GM23338 (cell line): ENCODE results near the gene KRTAP10-6. TPM values are rescaled to one million over a fixed set of nuclear protein-coding genes. Genes with fewer than 3 reads are reported as not detected.
"Not testable (repeated sequence)": the region's sequence is repeated elsewhere in the genome, so short reads cannot be mapped to it uniquely, and the experiment has no call there.

Experiments used
- ATAC-seq: fragments of 200-7000 bp; cut with Tn5 transposase; 3 replicates; pipeline ENCODE4 v1.9.1; 2020
- DNase-seq: peaks from one replicate; pipeline ENCODE4 v3.0.0-alpha.2; 2015; ENCODE audit warnings: low spot score
- H2AFZ ChIP-seq: fragments of 200-600 bp; sonication (generic); 2 replicates; pipeline ENCODE4 v1.8.0; 2016; ENCODE audit warnings: antibody characterized with exemption, mild to moderate bottlenecking, moderate library complexity
- H3F3A ChIP-seq: fragments of 200-600 bp; sonication (generic); replicated peaks from 2 replicates; pipeline ENCODE4 v1.8.0; 2017; ENCODE audit warnings: antibody characterized with exemption, mixed run types, low read depth
- H3K27ac ChIP-seq: fragments of 200-600 bp; sonication (generic); 2 replicates; pipeline ENCODE4 v1.6.1; 2016; ENCODE audit warnings: low read depth
- H3K27me3 ChIP-seq: fragments of 200-600 bp; sonication (generic); 2 replicates; pipeline ENCODE4 v1.8.0; 2016; ENCODE audit warnings: mild to moderate bottlenecking, mixed run types, moderate library complexity; ENCODE audit not compliant: insufficient read depth
- H3K36me3 ChIP-seq: fragments of 200-600 bp; sonication (generic); 2 replicates; pipeline ENCODE4 v1.8.0; 2016; ENCODE audit warnings: mild to moderate bottlenecking; ENCODE audit not compliant: insufficient read depth
- H3K4me1 ChIP-seq: fragments of 200-600 bp; sonication (generic); 2 replicates; pipeline ENCODE4 v1.8.0; 2016; ENCODE audit warnings: mild to moderate bottlenecking, moderate library complexity; ENCODE audit not compliant: insufficient read depth
- H3K4me2 ChIP-seq: fragments of 200-600 bp; sonication (generic); 2 replicates; pipeline ENCODE4 v1.7.1; 2017; ENCODE audit warnings: mixed run types
- H3K4me3 ChIP-seq: fragments of 200-600 bp; sonication (generic); 2 replicates; pipeline ENCODE4 v1.6.1; 2016; ENCODE audit warnings: mixed run types
- H3K79me2 ChIP-seq: fragments of 200-600 bp; sonication (generic); replicated peaks from 2 replicates; pipeline ENCODE4 v1.8.0; 2017; ENCODE audit warnings: mild to moderate bottlenecking; ENCODE audit not compliant: insufficient read depth
- H3K9me2 ChIP-seq: fragments of 200-600 bp; sonication (generic); 2 replicates; pipeline ENCODE4 v1.8.0; 2017; ENCODE audit not compliant: insufficient read depth
- H4K20me1 ChIP-seq: fragments of 200-600 bp; sonication (generic); replicated peaks from 2 replicates; pipeline ENCODE4 v1.8.0; 2017; ENCODE audit warnings: mild to moderate bottlenecking; ENCODE audit not compliant: insufficient read depth
- H3K27ac Mint-ChIP-seq: 2 replicates; pipeline ENCODE4 v1.8.0; 2020; ENCODE audit warnings: inconsistent platforms, mild to moderate bottlenecking, moderate library complexity, mixed read lengths
- H3K27me3 Mint-ChIP-seq: 3 replicates; pipeline ENCODE4 v1.8.0; 2022; ENCODE audit warnings: low read depth, mild to moderate bottlenecking, moderate library complexity, mixed read lengths, inconsistent platforms; ENCODE audit not compliant: insufficient read depth, poor library complexity
- H3K36me3 Mint-ChIP-seq: 3 replicates; pipeline ENCODE4 v1.8.0; 2021; ENCODE audit warnings: low read depth, mild to moderate bottlenecking, inconsistent platforms, moderate library complexity, mixed read lengths
- H3K4me1 Mint-ChIP-seq: 3 replicates; pipeline ENCODE4 v1.8.0; 2020; ENCODE audit warnings: mild to moderate bottlenecking, inconsistent platforms, mixed read lengths
- H3K4me3 Mint-ChIP-seq: 3 replicates; pipeline ENCODE4 v1.8.0; 2021; ENCODE audit warnings: moderate library complexity, mild to moderate bottlenecking, inconsistent platforms, mixed read lengths
- H3K9me3 Mint-ChIP-seq: 3 replicates; pipeline ENCODE4 v1.8.0; 2020; ENCODE audit warnings: moderate library complexity, mild to moderate bottlenecking, inconsistent platforms, mixed read lengths
- CREB1 ChIP-seq: fragments of 250-450 bp; sonication (Bioruptor Pico); IDR thresholded peaks from 2 replicates; pipeline ENCODE4 v1.5.0; 2020; ENCODE audit warnings: low read depth, mild to moderate bottlenecking, moderate library complexity
- EZH2 ChIP-seq: fragments of 200-600 bp; sonication (generic); IDR thresholded peaks from one replicate; pipeline ENCODE4 v1.8.0; 2017; ENCODE audit warnings: antibody characterized with exemption, mild to moderate bottlenecking, low read depth; ENCODE audit not compliant: unreplicated experiment
- EZH2phosphoT487 ChIP-seq: fragments of 200-600 bp; sonication (generic); IDR thresholded peaks from one replicate; pipeline ENCODE4 v1.8.1; 2018; ENCODE audit warnings: antibody characterized with exemption; ENCODE audit not compliant: unreplicated experiment
- JUNB ChIP-seq: IDR thresholded peaks from one replicate; pipeline ENCODE4 v1.6.1; 2016; ENCODE audit warnings: antibody characterized with exemption; ENCODE audit not compliant: unreplicated experiment
- NANOG ChIP-seq: IDR thresholded peaks from 2 replicates; pipeline ENCODE4 v1.6.1; 2016; ENCODE audit warnings: antibody characterized with exemption, borderline replicate concordance
- POLR2AphosphoS5 ChIP-seq: IDR thresholded peaks from 2 replicates; pipeline ENCODE4 v1.6.1; 2016; ENCODE audit warnings: antibody characterized with exemption, low read depth
- REST ChIP-seq: IDR thresholded peaks from one replicate; pipeline ENCODE4 v1.6.1; 2018; ENCODE audit warnings: antibody characterized with exemption; ENCODE audit not compliant: unreplicated experiment
- STAT1 ChIP-seq: IDR thresholded peaks from one replicate; pipeline ENCODE4 v1.6.1; 2016; ENCODE audit warnings: antibody characterized with exemption; ENCODE audit not compliant: unreplicated experiment
- ZNF114 ChIP-seq: fragments of 250-450 bp; sonication (Bioruptor Pico); IDR thresholded peaks from 2 replicates; pipeline ENCODE4 v1.5.0; 2020; ENCODE audit warnings: mild to moderate bottlenecking, moderate library complexity
- ZNF331 ChIP-seq: fragments of 250-450 bp; sonication (Bioruptor Pico); IDR thresholded peaks from 2 replicates; pipeline ENCODE4 v1.5.0; 2020; ENCODE audit warnings: low read depth, mild to moderate bottlenecking, moderate library complexity
- ZNF462 ChIP-seq: fragments of 250-450 bp; sonication (Bioruptor Pico); IDR thresholded peaks from 2 replicates; pipeline ENCODE4 v1.5.0; 2020; ENCODE audit warnings: mild to moderate bottlenecking, moderate library complexity
- polyA plus RNA-seq: library from polyadenylated mRNA; unstranded; fragments of >200 nt; fragmentation: Nextera tagmentation; extraction: Ambion mirVana; gene quantifications from 2 replicates; pipeline ENCODE4 v1.2.1, GENCODE V29; 2016
- total RNA-seq: library from RNA; depleted of rRNA; stranded (reverse); fragments of >200 nt; shearing (Covaris generic); gene quantifications from 2 replicates; pipeline ENCODE4 v1.2.3, GENCODE V29; 2014

Gene KRTAP10-6
- total and polyA plus RNA-seq, 2 experiments from 2014 or later, result not detected

DNA sequence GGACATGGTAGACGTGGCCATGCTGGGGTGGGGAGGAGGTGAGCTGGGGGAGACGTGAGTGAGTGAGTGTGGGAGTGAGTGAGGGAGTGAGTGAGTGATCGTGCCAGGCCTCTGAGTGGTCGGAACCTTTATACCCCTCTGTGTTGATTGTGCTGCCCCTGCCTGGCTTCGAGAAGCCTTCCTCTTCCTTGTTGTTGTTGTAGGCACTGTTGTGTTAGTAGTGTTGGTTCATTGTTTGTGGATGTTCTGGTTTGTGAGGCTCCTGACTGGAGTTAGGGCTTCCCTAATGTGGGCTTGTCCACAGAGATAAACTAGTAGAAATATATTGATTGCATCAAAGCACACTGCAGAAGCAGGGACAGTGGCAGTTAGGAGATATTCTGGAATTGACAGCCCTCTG, 33.6 kb downstream of the KRTAP10-6 start, which contains the start of gene KRTAP10-3:
KRTAP10-3 (minus strand) TSS at position 101 of the 400 bp plus-strand sequence; CDS start at position 21, 80 bp downstream.
- H3K4me1 Mint-ChIP-seq, result peaks cover 13% of the 10 kb centered on the region
- no peaks in the 10 kb centered on the region for H3K9me2 ChIP-seq
- H3K27ac Mint-ChIP-seq, result no peak within 1 kb of the TSS
- no peaks in the 10 kb centered on the region; the same call in 2 of the 3 replicates for H3K36me3 Mint-ChIP-seq
- peaks cover 4% of the 10 kb centered on the region for H3K27me3 Mint-ChIP-seq
- H3K4me1 ChIP-seq, result 0 out of 2 replicates have a peak, but pooled peaks cover 3% of the 10 kb centered on the region
- peak within 1 kb of the TSS; percentile 63; the same call in 1 of the 2 replicates for H2AFZ ChIP-seq
- H3K27me3 ChIP-seq, result no peaks in the 10 kb centered on the region
- DNase-seq (no peak), ATAC-seq (no peak)
- no peak for TF ChIP-seq POLR2AphosphoS5
- no peak for TF ChIP-seq NANOG
- TF ChIP-seq EZH2phosphoT487, result no peak
- no peak for TF ChIP-seq ZNF462 (CRISPR knock-in tag)
- no peak for TF ChIP-seq STAT1
- TF ChIP-seq ZNF331 (CRISPR knock-in tag), result no peak
- TF ChIP-seq CREB1 (CRISPR knock-in tag), result no peak
- no peak for TF ChIP-seq REST
- TF ChIP-seq JUNB, result no peak
- TF ChIP-seq EZH2, result no peak
- TF ChIP-seq ZNF114 (CRISPR knock-in tag), result no peak
- 0 out of 2 replicates have a peak, but pooled peaks cover 2% of the 10 kb centered on the region for H3F3A ChIP-seq
- no peak within 1 kb of the TSS for H3K4me3 Mint-ChIP-seq
- no peak within 1 kb of the TSS for H3K4me3 ChIP-seq
- no peaks in the 10 kb centered on the region for H4K20me1 ChIP-seq
- no peaks in the 10 kb centered on the region for H3K79me2 ChIP-seq
- H3K36me3 ChIP-seq, result no peaks in the 10 kb centered on the region
- H3K9me3 Mint-ChIP-seq, result no peaks in the 10 kb centered on the region
- no peak within 1 kb of the TSS for H3K27ac ChIP-seq
- H3K4me2 ChIP-seq, result no peak within 1 kb of the TSS

DNA sequence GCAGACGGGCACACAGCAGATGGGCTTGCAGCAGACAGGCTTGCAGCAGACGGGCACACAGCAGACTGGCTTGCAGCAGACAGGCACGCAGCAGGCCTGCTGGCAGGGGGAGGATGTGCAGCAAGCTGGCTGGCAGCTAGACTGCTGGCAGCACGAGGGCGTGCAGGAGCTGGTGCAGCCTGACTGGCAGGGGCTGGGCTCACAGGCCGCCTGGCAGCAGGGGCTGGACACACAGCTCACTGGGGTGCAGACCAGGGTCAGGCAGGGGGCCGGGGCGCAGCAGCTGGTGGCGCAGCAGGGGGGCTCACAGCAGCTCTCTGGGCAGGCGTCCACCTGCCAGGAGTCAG, 34.0 kb downstream of the KRTAP10-6 start:
- H3K27ac Mint-ChIP-seq, H3K36me3 ChIP-seq, H3F3A ChIP-seq, H3K4me2 ChIP-seq, H3K9me3 Mint-ChIP-seq, H3K9me2 ChIP-seq, H4K20me1 ChIP-seq, DNase-seq, H3K27ac ChIP-seq, H3K27me3 ChIP-seq, H3K4me1 ChIP-seq, H3K36me3 Mint-ChIP-seq, H2AFZ ChIP-seq, ATAC-seq, H3K79me2 ChIP-seq, H3K4me3 Mint-ChIP-seq, H3K4me3 ChIP-seq, H3K27me3 Mint-ChIP-seq: not testable (repeated sequence)
- H3K4me1 Mint-ChIP-seq, result peaks cover 13% of the 10 kb centered on the region
